CD14-positive monocyte (primary cell): ENCODE results near the gene ZSWIM5. TPM values are rescaled to one million over a fixed set of nuclear protein-coding genes. Genes with fewer than 3 reads are reported as not detected.

Experiments used
- DNase-seq, 3 donors: peaks; one replicate each; pipeline ENCODE4 v3.0.0-alpha.2; 2011 to 2022
- H2AFZ ChIP-seq: 2 replicates; pipeline ENCODE4 v1.6.0; 2012; ENCODE audit warnings: mild to moderate bottlenecking, low read depth, low read length, inconsistent platforms; ENCODE audit not compliant: insufficient read depth, poor library complexity, severe bottlenecking
- H3K27ac ChIP-seq, 2 donors: 1 replicate in 1 of 2; 2 replicates in 1 of 2; pipeline ENCODE4 v1.5.1; 2012 to 2013; ENCODE audit warnings: low read length in 2 of 2, control low read depth in 1 of 2, inconsistent platforms in 1 of 2, low read depth in 1 of 2, mild to moderate bottlenecking in 1 of 2
- H3K27me3 ChIP-seq, 2 donors: one replicate each; pipeline versions ENCODE4 v1.6.0 to v1.6.1; 2011 to 2013; ENCODE audit warnings: low read length in 2 of 2; ENCODE audit not compliant: control insufficient read depth in 2 of 2, insufficient read depth in 2 of 2
- H3K36me3 ChIP-seq, 2 donors: replicated peaks in 1 of 2; 1 replicate in 1 of 2; 2 replicates in 1 of 2; pipeline versions ENCODE4 v1.5.1 to v1.6.1; 2012 to 2013; ENCODE audit warnings: low read length in 2 of 2, control low read depth in 1 of 2, inconsistent platforms in 1 of 2, mild to moderate bottlenecking in 1 of 2; ENCODE audit not compliant: insufficient read depth in 2 of 2, control insufficient read depth in 1 of 2
- H3K4me1 ChIP-seq, 2 donors: 1 replicate in 1 of 2; 2 replicates in 1 of 2; pipeline versions ENCODE4 v1.5.1 to v1.6.1; 2012 to 2013; ENCODE audit warnings: low read length in 2 of 2, control low read depth in 1 of 2, inconsistent platforms in 1 of 2, mild to moderate bottlenecking in 1 of 2, moderate library complexity in 1 of 2; ENCODE audit not compliant: insufficient read depth in 2 of 2, control insufficient read depth in 1 of 2
- H3K4me2 ChIP-seq: replicated peaks from 2 replicates; pipeline ENCODE3; 2012; ENCODE audit warnings: low read length, moderate library complexity, mild to moderate bottlenecking; ENCODE audit not compliant: poor library complexity, severe bottlenecking; ENCODE audit errors: extremely low read depth
- H3K4me3 ChIP-seq, 3 experiments: fragments of 200-600 bp in 1 of 3; sonication (generic) in 1 of 3; replicated peaks in 1 of 3; 1 replicate in 2 of 3; 2 replicates in 1 of 3; pipeline ENCODE4 v1.5.1; 2011 to 2013; ENCODE audit warnings: low read length in 3 of 3, mild to moderate bottlenecking in 3 of 3, control low read depth in 2 of 3, low read depth in 2 of 3, inconsistent platforms in 1 of 3, moderate library complexity in 1 of 3
- H3K79me2 ChIP-seq: 2 replicates; pipeline ENCODE4 v1.6.0; 2012; ENCODE audit warnings: mild to moderate bottlenecking, control low read depth, inconsistent platforms, low read length, moderate library complexity; ENCODE audit not compliant: insufficient read depth
- H3K9ac ChIP-seq: 2 replicates; pipeline ENCODE4 v1.6.0; 2017; ENCODE audit warnings: low read length, mild to moderate bottlenecking; ENCODE audit not compliant: insufficient read depth, poor library complexity, severe bottlenecking
- H3K9me3 ChIP-seq, 2 donors: replicated peaks in 1 of 2; 1 replicate in 1 of 2; 2 replicates in 1 of 2; pipeline versions ENCODE4 v1.5.1 to v1.6.1; 2012 to 2013; ENCODE audit warnings: low read length in 2 of 2, control low read depth in 1 of 2; ENCODE audit not compliant: control insufficient read depth in 1 of 2, insufficient read depth in 1 of 2
- H4K20me1 ChIP-seq: 2 replicates; pipeline ENCODE4 v1.6.0; 2012; ENCODE audit warnings: mild to moderate bottlenecking, low read length, control low read depth, moderate library complexity; ENCODE audit not compliant: insufficient read depth
- H3K27ac Mint-ChIP-seq, 7 donors: one replicate each; pipeline ENCODE4 v1.8.0; 2020; ENCODE audit warnings: mild to moderate bottlenecking in 7 of 7, mixed read lengths in 7 of 7, moderate library complexity in 6 of 7, inconsistent platforms in 2 of 7
- H3K27me3 Mint-ChIP-seq, 3 donors: one replicate each; pipeline ENCODE4 v1.8.0; 2021 to 2022; ENCODE audit warnings: low read depth in 3 of 3, mild to moderate bottlenecking in 3 of 3, mixed read lengths in 3 of 3, moderate library complexity in 3 of 3, inconsistent platforms in 1 of 3
- H3K36me3 Mint-ChIP-seq, 2 donors: one replicate each; pipeline ENCODE4 v1.8.0; 2020; ENCODE audit warnings: mixed read lengths in 2 of 2, inconsistent platforms in 1 of 2, mild to moderate bottlenecking in 1 of 2
- H3K4me1 Mint-ChIP-seq: one replicate; pipeline ENCODE4 v1.8.0; 2020; ENCODE audit warnings: mild to moderate bottlenecking, mixed read lengths
- H3K4me3 Mint-ChIP-seq, 2 donors: one replicate each; pipeline ENCODE4 v1.8.0; 2020; ENCODE audit warnings: mild to moderate bottlenecking in 2 of 2, mixed read lengths in 2 of 2, moderate library complexity in 1 of 2
- H3K9me3 Mint-ChIP-seq, 7 donors: one replicate each; pipeline ENCODE4 v1.8.0; 2020 to 2022; ENCODE audit warnings: mixed read lengths in 7 of 7, mild to moderate bottlenecking in 6 of 7, moderate library complexity in 6 of 7, inconsistent platforms in 2 of 7
- CTCF ChIP-seq: fragments of 200-600 bp; IDR thresholded peaks from one replicate; pipeline ENCODE4 v1.8.0; 2022; ENCODE audit warnings: antibody characterized with exemption, mild to moderate bottlenecking
- WGBS: methylation state at CpG from one replicate; pipeline ENCODE4 v1.1.5; 2013; ENCODE audit warnings: missing lambda C conversion rate; ENCODE audit not compliant: insufficient coverage; 5-methylcytosine and 5-hydroxymethylcytosine counted together
- intact Hi-C, 2 donors: fragments of 100-400 bp; cut with micrococcal nuclease; formaldehyde crosslinking; loops; one replicate each; pipeline versions ENCODE4 v1.15.0 to v1.15.1; 2023
- polyA plus RNA-seq, 3 donors: library from polyadenylated mRNA; depleted of rRNA in 1 of 3; unstranded in 2 of 3; stranded (reverse) in 1 of 3; fragments of 300-500 nt in 2 of 3; fragments of >200 nt in 1 of 3; fragmentation: Illumina TruSeq in 2 of 3; gene quantifications; 1 replicate in 2 of 3; 2 replicates in 1 of 3; pipeline ENCODE4 v1.2.3, GENCODE V29; 2012 to 2021

ZSWIM5 gene
- polyA plus RNA-seq, 3 donors = not detected

DNA sequence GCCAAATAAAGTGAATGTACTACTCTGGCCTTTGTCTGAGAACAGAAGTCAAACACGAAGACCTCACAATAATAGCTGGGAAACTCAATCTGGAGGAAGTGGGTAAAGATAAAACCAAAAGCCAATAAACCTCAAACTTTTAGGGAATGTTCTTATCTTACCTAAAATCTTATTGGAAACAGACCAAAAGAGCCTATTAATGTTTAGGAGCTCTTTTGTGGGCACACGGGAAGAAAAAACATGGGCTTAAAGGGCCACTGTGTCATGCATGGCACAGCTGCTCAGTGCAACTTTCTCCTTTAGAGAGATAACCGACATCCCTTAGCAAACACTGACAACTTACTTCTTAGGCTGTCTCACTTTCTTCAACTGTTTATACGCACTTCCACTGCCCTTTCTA is 236.1 kb downstream of the ZSWIM5 start:
- H3K9me3 ChIP-seq = no peaks in the 10 kb centered on the region
- peaks cover 9% of the 10 kb centered on the region for H3K4me1 Mint-ChIP-seq
- H3K36me3 ChIP-seq = peaks cover 12 to 39% of the 10 kb centered on the region in 2 donors
- no peak for TF ChIP-seq CTCF
- no peak overlapping the region for H3K4me2 ChIP-seq
- H3K9ac ChIP-seq = no peak overlapping the region
- H2AFZ ChIP-seq = no peak overlapping the region
- peaks cover 43 to 62% of the 10 kb centered on the region in 2 donors for H3K36me3 Mint-ChIP-seq
- peaks cover 0 to 5% of the 10 kb centered on the region in 2 donors for H3K4me1 ChIP-seq
- intact Hi-C loops = no loop called here
- no peaks in the 10 kb centered on the region for H3K27me3 ChIP-seq
- no peak overlapping the region for H3K4me3 ChIP-seq
- H4K20me1 ChIP-seq = no peaks in the 10 kb centered on the region
- no peak overlapping the region for H3K27ac Mint-ChIP-seq
- no peak overlapping the region for H3K4me3 Mint-ChIP-seq
- 78% methylated on average over 1 of the region's 4 CpGs for WGBS
- H3K9me3 Mint-ChIP-seq = no peaks in the 10 kb centered on the region
- H3K79me2 ChIP-seq = no peaks in the 10 kb centered on the region
- no peak overlapping the region for H3K27ac ChIP-seq
- H3K27me3 Mint-ChIP-seq = no peaks in the 10 kb centered on the region
- DNase-seq = no peak

Other genes starting within 250 kb of the ZSWIM5 start
- 10 to 100 TPM; 10.9 to 18.0 (median 14.7) TPM for gene EIF2B3, start 220.0 kb downstream of the ZSWIM5 start, polyA plus RNA-seq
- gene HECTD3, start 195.3 kb downstream of the ZSWIM5 start, polyA plus RNA-seq = 10 to 100 TPM; 13.9 to 53.9 (median 16.7) TPM
- 100 to 1,000 TPM in 2 of 3 donors, 10 to 100 TPM in 1; 98.2 to 115 (median 108) TPM for gene UROD, start 194.4 kb downstream of the ZSWIM5 start, polyA plus RNA-seq
- under 1 TPM in 1 of 3 donors, not detected in 2; 0.17 TPM for gene HPDL, start 120.3 kb upstream of the ZSWIM5 start, polyA plus RNA-seq
- 1 to 10 TPM; 3.9 to 8.1 (median 5.8) TPM for gene TOE1, start 133.6 kb upstream of the ZSWIM5 start, polyA plus RNA-seq
- gene MUTYH, start 133.8 kb upstream of the ZSWIM5 start, polyA plus RNA-seq = 10 to 100 TPM in 1 of 3 donors, 1 to 10 TPM in 2; 6.7 to 22.9 (median 8.1) TPM